ENCODE measurements around the gene SFMBT1. TPM values are rescaled to one million over a fixed set of nuclear protein-coding genes. Genes with fewer than 3 reads are reported as not detected.

The SFMBT1 gene
- total RNA-seq, 2 experiments from 2014 or later: 12.9 to 18.1 TPM

- no peak for DNase-seq (ENCODE audit: low spot score)
- no peak overlapping the region for H3K4me3 ChIP-seq (ENCODE audit: low read depth, low read length, poor library complexity, severe bottlenecking)
- intact Hi-C loops (cut with micrococcal nuclease; ENCODE audit: unreplicated experiment): no loop called here
- H4K20me1 ChIP-seq (ENCODE audit: insufficient read depth, low read length): no peaks in the 10 kb centered on the region
- ChIA-PET CTCF (ENCODE audit: unreplicated experiment) (no interaction called here), POLR2A (no interaction called here)
- no peak overlapping the region for H3K4me2 ChIP-seq (ENCODE audit: low read length)
- no peaks in the 10 kb centered on the region for H3K4me1 ChIP-seq (ENCODE audit: insufficient read depth, low read length, poor library complexity, severe bottlenecking)
- H3K9me2 ChIP-seq (ENCODE audit: insufficient read depth, low read length): no peaks in the 10 kb centered on the region
- TF ChIP-seq EZH2phosphoT487 (IDR thresholded peaks at IDR 0.05; ENCODE audit: borderline replicate concordance, low read depth, low read length) (no peak), CTCF (conservative IDR thresholded peaks at IDR 0.05; ENCODE audit: low read length) (no peak)
- no peak overlapping the region for H2AFZ ChIP-seq (ENCODE audit: low read length)
- no TSS peak for BruUV-seq (replicated peaks)
- H3K79me2 ChIP-seq (ENCODE audit: insufficient read depth, low read depth, low read length): no peaks in the 10 kb centered on the region
- H3K27ac ChIP-seq (ENCODE audit: low read depth, low read length, poor library complexity, severe bottlenecking): no peak overlapping the region
- H3K9me3 ChIP-seq (ENCODE audit: low read length): no peaks in the 10 kb centered on the region
- H3K36me3 ChIP-seq (ENCODE audit: insufficient read depth, low read length): peaks cover 9% of the 10 kb centered on the region; the same call in 1 of the 2 replicates
Observed at GRCh38 chr3:52917044-52917443, 128.8 kb downstream of the SFMBT1 start.

- H3K4me3 ChIP-seq (ENCODE audit: low read depth, low read length, poor library complexity, severe bottlenecking): no peak overlapping the region
- no peak overlapping the region for H3K4me2 ChIP-seq (ENCODE audit: low read length)
- ChIA-PET POLR2A (interaction anchor here (0.5 to 1.7 kb wide), 4 partner anchors 12 to 171 kb away, joined by 3 to 4 read pairs (median 4); no protein-coding TSS in a partner anchor), CTCF (ENCODE audit: unreplicated experiment) (no interaction called here)
- H3K4me1 ChIP-seq (ENCODE audit: insufficient read depth, low read length, poor library complexity, severe bottlenecking): no peaks in the 10 kb centered on the region
- TF ChIP-seq EZH2phosphoT487 (IDR thresholded peaks at IDR 0.05; ENCODE audit: borderline replicate concordance, low read depth, low read length) (no peak), CTCF (conservative IDR thresholded peaks at IDR 0.05; ENCODE audit: low read length) (no peak)
- H2AFZ ChIP-seq (ENCODE audit: low read length): no peak overlapping the region
- no peaks in the 10 kb centered on the region for H4K20me1 ChIP-seq (ENCODE audit: insufficient read depth, low read length)
- DNase-seq (ENCODE audit: low spot score): no peak
- no TSS peak for BruUV-seq (replicated peaks)
- H3K36me3 ChIP-seq (ENCODE audit: insufficient read depth, low read length): peaks cover 4% of the 10 kb centered on the region; the same call in 1 of the 2 replicates
- H3K27ac ChIP-seq (ENCODE audit: low read depth, low read length, poor library complexity, severe bottlenecking): no peak overlapping the region
- intact Hi-C loops (cut with micrococcal nuclease; ENCODE audit: unreplicated experiment): no loop called here
- H3K9me2 ChIP-seq (ENCODE audit: insufficient read depth, low read length): no peaks in the 10 kb centered on the region
- no peaks in the 10 kb centered on the region for H3K9me3 ChIP-seq (ENCODE audit: low read length)
- H3K79me2 ChIP-seq (ENCODE audit: insufficient read depth, low read depth, low read length): no peaks in the 10 kb centered on the region
Observed at GRCh38 chr3:52915294-52915693, 130.6 kb downstream of the SFMBT1 start.

GRCh38 chr3:52912885-52913731 is 132.8 kb downstream of the SFMBT1 start:
- CTCF ChIA-PET (ENCODE audit: unreplicated experiment): no interaction called here
- POLR2A ChIA-PET: interaction anchor here (0.7 to 1.6 kb wide), 3 partner anchors 10 to 109 kb away, joined by 3 to 7 read pairs (median 3); no protein-coding TSS in a partner anchor
- no peak overlapping the region for H3K27ac ChIP-seq (ENCODE audit: low read depth, low read length, poor library complexity, severe bottlenecking)
- TF ChIP-seq CTCF (conservative IDR thresholded peaks at IDR 0.05; ENCODE audit: low read length): no peak
- no peak for TF ChIP-seq EZH2phosphoT487 (IDR thresholded peaks at IDR 0.05; ENCODE audit: borderline replicate concordance, low read depth, low read length)
- H4K20me1 ChIP-seq (ENCODE audit: insufficient read depth, low read length): no peaks in the 10 kb centered on the region
- no peak overlapping the region for H3K4me2 ChIP-seq (ENCODE audit: low read length)
- H3K4me1 ChIP-seq (ENCODE audit: insufficient read depth, low read length, poor library complexity, severe bottlenecking): no peaks in the 10 kb centered on the region
- DNase-seq (ENCODE audit: low spot score): no peak
- no peaks in the 10 kb centered on the region for H3K36me3 ChIP-seq (ENCODE audit: insufficient read depth, low read length)
- H2AFZ ChIP-seq (ENCODE audit: low read length): no peak overlapping the region
- no TSS peak for BruUV-seq (replicated peaks)
- no peak overlapping the region for H3K4me3 ChIP-seq (ENCODE audit: low read depth, low read length, poor library complexity, severe bottlenecking)
- no peaks in the 10 kb centered on the region for H3K9me2 ChIP-seq (ENCODE audit: insufficient read depth, low read length)
- intact Hi-C loops (cut with micrococcal nuclease; ENCODE audit: unreplicated experiment): no loop called here
- H3K79me2 ChIP-seq (ENCODE audit: insufficient read depth, low read depth, low read length): no peaks in the 10 kb centered on the region
- H3K9me3 ChIP-seq (ENCODE audit: low read length): no peaks in the 10 kb centered on the region

All from OCI-LY7 (cell line).